GM12878 (cell line): Measurements from ENCODE around the gene ZBTB34. TPM values are rescaled to one million over a fixed set of nuclear protein-coding genes. Genes with fewer than 3 reads are reported as not detected.

Experiments
- ATAC-seq: fragments of 200-7000 bp; cut with Tn5 transposase; 3 replicates; pipeline ENCODE4 v1.9.1; 2020; ENCODE audit warnings: mild to moderate bottlenecking, moderate library complexity
- BruUV-seq: library from RNA; stranded (reverse); fragments of 400-500 nt; replicated peaks from 2 replicates; lab custom pipeline; 2021; lab: Mats Ljungman, UMichigan
- CTCF ChIA-PET: fragments of 300-600 bp; sonication (Branson Sonifier 250); formaldehyde crosslinking; extraction: SDS; loops from one replicate; lab custom pipeline; 2021; ENCODE audit warnings: inconsistent platforms; lab: Yijun Ruan, JAX
- POLR2A ChIA-PET: fragments of 350-600 bp; formaldehyde crosslinking; extraction: SDS; loops from one replicate; lab custom pipeline; 2021; ENCODE audit warnings: inconsistent platforms; lab: Charles Lee
- RAD21 ChIA-PET: fragments of 300-600 bp; sonication (Branson Sonifier 250); formaldehyde crosslinking; loops from one replicate; lab custom pipeline; 2023; ENCODE audit warnings: antibody characterized with exemption; ENCODE audit not compliant: unreplicated experiment; lab: Charles Lee
- SMC1A ChIA-PET: fragments of 300-600 bp; sonication (Branson Sonifier 250); formaldehyde crosslinking; loops from one replicate; lab custom pipeline; 2023; ENCODE audit not compliant: unreplicated experiment, uncharacterized antibody; lab: Charles Lee
- DNase-seq: peaks from one replicate; pipeline ENCODE4 v3.0.0-alpha.2; 2011; ENCODE audit warnings: low read depth, low spot score
- FAIRE-seq: peaks from 3 replicates; lab custom pipeline; 2011; peaks lifted over from hg19 to GRCh38; lab: Jason Lieb, UNC
- H2AFZ ChIP-seq: 2 replicates; pipeline ENCODE4 v1.6.0; 2011; ENCODE audit warnings: low read depth, low read length, control low read depth; ENCODE audit not compliant: control insufficient read depth
- H3K27ac ChIP-seq: 2 replicates; pipeline ENCODE4 v1.5.1; 2011; ENCODE audit warnings: control low read depth; ENCODE audit not compliant: control insufficient read depth, insufficient read depth
- H3K27me3 ChIP-seq, 2 experiments: replicated peaks in 1 of 2; 2 replicates each; pipeline versions ENCODE4 v1.6.0 to v1.6.1; 2011; ENCODE audit warnings: low read length in 1 of 2; ENCODE audit not compliant: control insufficient read depth in 2 of 2, insufficient read depth in 2 of 2
- H3K36me3 ChIP-seq, 2 experiments: 2 replicates each; pipeline ENCODE4 v1.5.1; 2011; ENCODE audit warnings: low read length in 1 of 2; ENCODE audit not compliant: control insufficient read depth in 2 of 2, insufficient read depth in 2 of 2
- H3K4me1 ChIP-seq: 2 replicates; pipeline ENCODE4 v1.6.1; 2011; ENCODE audit warnings: mild to moderate bottlenecking, low read length, moderate library complexity, mixed read lengths; ENCODE audit not compliant: control insufficient read depth, insufficient read depth
- H3K4me2 ChIP-seq: 2 replicates; pipeline ENCODE4 v1.6.0; 2011; ENCODE audit warnings: control low read depth; ENCODE audit not compliant: control insufficient read depth, insufficient read depth
- H3K4me3 ChIP-seq: fragments of 200-600 bp; sonication (generic); 2 replicates; pipeline ENCODE4 v1.5.1; 2016
- H3K79me2 ChIP-seq: 2 replicates; pipeline ENCODE4 v1.6.0; 2011; ENCODE audit warnings: low read length; ENCODE audit not compliant: control insufficient read depth, insufficient read depth
- H3K9ac ChIP-seq: 2 replicates; pipeline ENCODE4 v1.8.0; 2011; ENCODE audit warnings: low read length, control low read depth, mixed read lengths; ENCODE audit not compliant: control insufficient read depth, insufficient read depth
- H3K9me3 ChIP-seq: replicated peaks from 3 replicates; pipeline ENCODE4 v1.5.1; 2011; ENCODE audit warnings: mild to moderate bottlenecking, low read length; ENCODE audit not compliant: control insufficient read depth, insufficient read depth
- H4K20me1 ChIP-seq: 2 replicates; pipeline ENCODE4 v1.6.0; 2011; ENCODE audit not compliant: control insufficient read depth, insufficient read depth
- CEBPB ChIP-seq, 2 experiments: fragments of 150-350 bp in 1 of 2; IDR thresholded peaks; 2 replicates each; pipeline ENCODE4 v1.6.1; 2012 to 2014; ENCODE audit warnings: low read depth in 2 of 2, low read length in 2 of 2, borderline replicate concordance in 1 of 2, inconsistent platforms in 1 of 2
- EED ChIP-seq: sonication (generic); IDR thresholded peaks from 2 replicates; pipeline ENCODE4 v1.6.1; 2016; ENCODE audit warnings: antibody characterized with exemption, low read depth
- EP300 ChIP-seq, 2 experiments: fragments of 150-350 bp in 1 of 2; IDR thresholded peaks; 2 replicates each; pipeline ENCODE4 v1.6.1; 2011 to 2012; ENCODE audit warnings: low read depth in 2 of 2, low read length in 2 of 2, borderline replicate concordance in 1 of 2, improper control_type of control experiment in 1 of 2, inconsistent platforms in 1 of 2; ENCODE audit not compliant: control insufficient read depth in 1 of 2
- EZH2 ChIP-seq: IDR thresholded peaks from 2 replicates; pipeline ENCODE4 v1.6.1; 2012; ENCODE audit warnings: low read depth, mild to moderate bottlenecking, control low read depth, inconsistent platforms, low read length, borderline replicate concordance; ENCODE audit not compliant: control insufficient read depth
- GABPA ChIP-seq: IDR thresholded peaks from 2 replicates; pipeline ENCODE4 v1.6.1; 2014; ENCODE audit warnings: antibody characterized with exemption, low read depth, mild to moderate bottlenecking, inconsistent platforms
- GATAD2B ChIP-seq: fragments of 450-650 bp; conservative IDR thresholded peaks from 2 replicates; pipeline ENCODE4 v1.6.1; 2017; ENCODE audit warnings: low read depth, mild to moderate bottlenecking, moderate library complexity
- HDAC2 ChIP-seq: fragments of 200-600 bp; sonication (generic); IDR thresholded peaks from 2 replicates; pipeline ENCODE4 v1.6.1; 2017
- KAT2A ChIP-seq: conservative IDR thresholded peaks from 2 replicates; pipeline ENCODE4 v1.6.1; 2011; ENCODE audit warnings: low read depth, low read length; ENCODE audit not compliant: control insufficient read depth
- KLF5 ChIP-seq: fragments of 450-650 bp; IDR thresholded peaks from 2 replicates; pipeline ENCODE4 v1.6.1; 2014; ENCODE audit warnings: mild to moderate bottlenecking; ENCODE audit not compliant: partially characterized antibody
- MAX ChIP-seq: IDR thresholded peaks from 2 replicates; pipeline ENCODE4 v1.6.1; 2012; ENCODE audit warnings: low read depth, low read length, improper control_type of control experiment
- MEF2A ChIP-seq: IDR thresholded peaks from 2 replicates; pipeline ENCODE4 v1.6.1; 2011; ENCODE audit warnings: low read depth, mild to moderate bottlenecking, low read length, moderate library complexity; ENCODE audit not compliant: insufficient read depth
- PAX8 ChIP-seq: fragments of 450-650 bp; IDR thresholded peaks from 2 replicates; pipeline ENCODE4 v1.6.1; 2017; ENCODE audit warnings: mild to moderate bottlenecking, moderate library complexity
- SIN3A ChIP-seq: IDR thresholded peaks from 2 replicates; pipeline ENCODE4 v1.6.1; 2012; ENCODE audit warnings: low read depth, low read length, improper control_type of control experiment
- TCF7 ChIP-seq: IDR thresholded peaks from 2 replicates; pipeline ENCODE4 v1.6.1; 2014; ENCODE audit warnings: antibody characterized with exemption, borderline replicate concordance
- ZNF687 ChIP-seq: fragments of 450-650 bp; IDR thresholded peaks from 2 replicates; pipeline ENCODE4 v1.6.1; 2017; ENCODE audit warnings: mild to moderate bottlenecking, moderate library complexity
- WGBS: methylation state at CpG from one replicate; pipeline ENCODE4 v1.1.6; 2016; ENCODE audit warnings: low lambda C conversion rate; ENCODE audit not compliant: insufficient replicate concordance, insufficient coverage; ENCODE audit errors: missing lambda C conversion rate; 5-methylcytosine and 5-hydroxymethylcytosine counted together
- in situ Hi-C: fragments of 300-500 bp; cut with MboI; formaldehyde crosslinking; loops from 9 replicates; pipeline ENCODE4 v1.14.3; 2018; ENCODE audit warnings: mixed read lengths
- intact Hi-C: fragments of 100-400 bp; cut with micrococcal nuclease; formaldehyde crosslinking; loops from one replicate; pipeline ENCODE4 v1.14.2; 2022; ENCODE audit not compliant: unreplicated experiment
- polyA plus RNA-seq, 11 experiments: library from polyadenylated mRNA; depleted of rRNA in 4 of 11; unstranded in 6 of 11; stranded (reverse) in 5 of 11; fragments of >200 nt; fragmentation: Nextera tagmentation in 4 of 11; fragmentation: Illumina TruSeq in 1 of 11; extraction: Ambion mirVana in 4 of 11; extraction: Trizol in 1 of 11; gene quantifications; 1 replicate in 1 of 11; 2 replicates in 10 of 11; pipeline versions ENCODE4 v1.2.1 to v1.2.3, GENCODE V29; 2011 to 2016; ENCODE audit warnings: inconsistent platforms in 2 of 11, missing spikeins in 2 of 11, low read depth in 1 of 11
- total RNA-seq, 4 experiments: library from RNA; depleted of rRNA in 3 of 4; stranded (reverse); fragments of >200 nt in 3 of 4; fragmentation: Illumina TruSeq in 1 of 4; extraction: Trizol in 1 of 4; gene quantifications; 2 replicates each; pipeline versions ENCODE4 v1.2.1 to v1.2.3, GENCODE V29; 2013 to 2021
- TF ChIP-seq, protein P1 (sequence below): fragments of 150-350 bp; IDR thresholded peaks from 2 replicates; pipeline ENCODE4 v1.6.1; 2014; ENCODE audit warnings: mild to moderate bottlenecking, low read depth, low read length

The ZBTB34 gene
- total and polyA plus RNA-seq, 10 of the 15 experiments (the other 5 are each of a cell fraction or from before 2014, with no cell fraction given) = 0.71 to 11.3 (median 3.8) TPM

DNA sequence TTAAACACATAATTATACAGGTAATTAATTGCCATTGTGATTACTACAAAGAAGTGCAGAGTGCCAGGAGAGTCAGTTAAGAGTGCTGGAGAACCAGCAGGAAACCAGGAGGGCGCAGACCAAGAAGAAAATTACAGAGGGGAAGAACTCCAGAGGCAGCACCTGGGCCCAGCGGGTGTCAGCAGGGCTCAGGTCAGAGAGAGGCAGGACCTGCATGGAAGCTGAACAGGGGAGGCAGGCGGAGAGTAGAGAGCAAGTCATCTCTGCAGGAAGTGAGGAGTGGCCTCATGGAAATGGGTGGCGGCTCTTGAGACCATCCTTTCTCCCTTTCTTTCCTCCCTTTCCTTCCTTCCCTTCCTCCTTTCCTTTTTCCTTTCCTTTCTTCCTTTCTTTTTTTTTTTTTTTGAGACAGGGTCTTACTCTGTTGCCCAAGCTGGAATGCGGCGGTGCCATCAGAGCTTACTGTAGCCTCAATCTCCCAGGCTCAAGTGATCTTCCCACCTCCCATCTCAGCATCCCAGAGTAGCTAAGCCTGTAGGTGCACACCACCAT is 4.0 kb upstream of the ZBTB34 start (continued):
- TF ChIP-seq ZNF687 (no peak), EZH2 (no peak)

GRCh38 chr9:126857261-126857960 is 3.0 kb upstream of the ZBTB34 start:
- no peaks in the 10 kb centered on the region for H3K9me3 ChIP-seq
- no peaks in the 10 kb centered on the region for H3K36me3 ChIP-seq
- SMC1A ChIA-PET = interaction anchor here (0.6 to 1.4 kb wide), 4 partner anchors 7 to 52 kb away, joined by 3 to 4 read pairs (median 3); no protein-coding TSS in a partner anchor
- no peak overlapping the region for H3K27ac ChIP-seq
- H3K4me1 ChIP-seq = peaks cover 9% of the 10 kb centered on the region
- intact Hi-C loops (no loop called here), in situ Hi-C loops (no loop called here)
- peaks cover 16% of the 10 kb centered on the region for H3K79me2 ChIP-seq
- no peak overlapping the region for H2AFZ ChIP-seq
- FAIRE-seq (no peak), DNase-seq (no peak), ATAC-seq (no peak)
- no peaks in the 10 kb centered on the region; the same call in 1 of the 2 replicates for H4K20me1 ChIP-seq
- BruUV-seq = no TSS peak
- POLR2A ChIA-PET = interaction anchor here (0.6 kb wide), 1 partner anchor 48 kb away, joined by 3 read pairs; no protein-coding TSS in a partner anchor
- peaks cover 0 to 5% of the 10 kb centered on the region in 2 experiments; a peak in 1 of 4 replicates for H3K27me3 ChIP-seq
- CTCF ChIA-PET = interaction anchor here (0.8 to 3.0 kb wide), 6 partner anchors 8 to 877 kb away, joined by 3 to 8 read pairs (median 5); partner anchors contain the start of gene ZBTB43
- H3K9ac ChIP-seq = no peak overlapping the region
- RAD21 ChIA-PET = no interaction called here
- 62% methylated on average over 8 of the region's 8 CpGs for WGBS
- no peak overlapping the region for H3K4me3 ChIP-seq
- no peak overlapping the region for H3K4me2 ChIP-seq
- TF ChIP-seq PAX8 (no peak), CEBPB (IDR thresholded peaks at IDR 0.05; ENCODE audit: borderline replicate concordance in 1 of 2, low read depth in 2 of 2, low read length in 2 of 2) (no peak), KLF5 (no peak), MAX (no peak), SIN3A (no peak), GABPA (no peak), EP300 (IDR thresholded peaks at IDR 0.05; ENCODE audit: borderline replicate concordance in 1 of 2, control insufficient read depth in 1 of 2, low read depth in 2 of 2, low read length in 2 of 2) (no peak), KAT2A (no peak), TCF7 (no peak), GATAD2B (no peak), HDAC2 (no peak), EED (no peak), MEF2A (no peak)
- TF ChIP-seq, protein P1, sequence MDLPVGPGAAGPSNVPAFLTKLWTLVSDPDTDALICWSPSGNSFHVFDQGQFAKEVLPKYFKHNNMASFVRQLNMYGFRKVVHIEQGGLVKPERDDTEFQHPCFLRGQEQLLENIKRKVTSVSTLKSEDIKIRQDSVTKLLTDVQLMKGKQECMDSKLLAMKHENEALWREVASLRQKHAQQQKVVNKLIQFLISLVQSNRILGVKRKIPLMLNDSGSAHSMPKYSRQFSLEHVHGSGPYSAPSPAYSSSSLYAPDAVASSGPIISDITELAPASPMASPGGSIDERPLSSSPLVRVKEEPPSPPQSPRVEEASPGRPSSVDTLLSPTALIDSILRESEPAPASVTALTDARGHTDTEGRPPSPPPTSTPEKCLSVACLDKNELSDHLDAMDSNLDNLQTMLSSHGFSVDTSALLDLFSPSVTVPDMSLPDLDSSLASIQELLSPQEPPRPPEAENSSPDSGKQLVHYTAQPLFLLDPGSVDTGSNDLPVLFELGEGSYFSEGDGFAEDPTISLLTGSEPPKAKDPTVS = no peak
